ENCODE data around the gene KRTAP12-3.

Gene KRTAP12-3

GRCh38 chr21:44617071-44617501 lies 40.6 kb upstream of the KRTAP12-3 start:
- H3K4me3 ChIP-seq (replicated peaks; ENCODE audit: low read depth, low read length), result no peak overlapping the region
- no peak for DNase-seq (ENCODE audit: low read depth)
- no peak for TF ChIP-seq CTCF (IDR thresholded peaks at IDR 0.05; ENCODE audit: low read length, missing control alignments)

GRCh38 chr21:44618504-44618903 lies 39.2 kb upstream of the KRTAP12-3 start:
- peak; percentile 20 for DNase-seq (ENCODE audit: low read depth)
- peak; percentile 26 for TF ChIP-seq CTCF (IDR thresholded peaks at IDR 0.05; ENCODE audit: low read length, missing control alignments)
- no peak overlapping the region for H3K4me3 ChIP-seq (replicated peaks; ENCODE audit: low read depth, low read length)

- DNase-seq (ENCODE audit: low read depth), result no peak
- H3K4me3 ChIP-seq (replicated peaks; ENCODE audit: low read depth, low read length), result no peak overlapping the region
- no peak for TF ChIP-seq CTCF (IDR thresholded peaks at IDR 0.05; ENCODE audit: low read length, missing control alignments)
Measured at GRCh38 chr21:44618909-44619308, 38.8 kb upstream of the KRTAP12-3 start.

GRCh38 chr21:44619886-44620285 lies 37.8 kb upstream of the KRTAP12-3 start:
- no peak for DNase-seq (ENCODE audit: low read depth)
- H3K4me3 ChIP-seq (replicated peaks; ENCODE audit: low read depth, low read length), result no peak overlapping the region
- TF ChIP-seq CTCF (IDR thresholded peaks at IDR 0.05; ENCODE audit: low read length, missing control alignments), result no peak

GRCh38 chr21:44623575-44623974 lies 34.2 kb upstream of the KRTAP12-3 start:
- no peak for DNase-seq (ENCODE audit: low read depth)
- no peak for TF ChIP-seq CTCF (IDR thresholded peaks at IDR 0.05; ENCODE audit: low read length, missing control alignments)
- H3K4me3 ChIP-seq (replicated peaks; ENCODE audit: low read depth, low read length), result no peak overlapping the region

GRCh38 chr21:44625756-44626155 lies 32.0 kb upstream of the KRTAP12-3 start:
- no peak for DNase-seq (ENCODE audit: low read depth)
- H3K4me3 ChIP-seq (replicated peaks; ENCODE audit: low read depth, low read length), result no peak overlapping the region
- no peak for TF ChIP-seq CTCF (IDR thresholded peaks at IDR 0.05; ENCODE audit: low read length, missing control alignments)

- no peak for TF ChIP-seq CTCF (IDR thresholded peaks at IDR 0.05; ENCODE audit: low read length, missing control alignments)
- H3K4me3 ChIP-seq (replicated peaks; ENCODE audit: low read depth, low read length), result no peak overlapping the region
- no peak for DNase-seq (ENCODE audit: low read depth)
Measured at GRCh38 chr21:44626262-44626661, 31.5 kb upstream of the KRTAP12-3 start.
